HG03565 (cell line): ENCODE results near the gene GRIK3.

Experiments
- ATAC-seq: cut with Tn5 transposase; IDR thresholded peaks from one replicate; pipeline ENCODE4 v1.9.1; 2021; ENCODE audit warnings: mild to moderate bottlenecking, moderate library complexity; ENCODE audit not compliant: unreplicated experiment

The GRIK3 gene

DNA sequence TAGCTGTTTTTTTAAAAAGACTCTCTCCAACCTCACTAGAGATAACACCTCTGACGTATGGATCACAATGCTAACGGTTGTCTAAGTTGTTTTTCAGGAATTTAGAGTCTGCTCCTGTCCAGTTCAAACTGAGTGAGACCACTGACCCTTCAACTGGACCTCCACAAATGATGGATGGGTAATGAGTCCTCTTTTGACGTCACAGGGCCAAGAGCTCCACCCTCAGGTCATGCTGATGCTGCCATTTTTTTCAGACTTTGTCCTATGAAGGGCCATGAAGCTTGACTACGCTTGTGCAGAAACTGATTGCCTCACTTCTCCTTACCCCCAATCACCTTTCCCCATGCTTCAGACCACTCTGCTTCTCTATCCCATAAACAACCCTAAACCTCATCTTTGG lies 16.6 kb downstream of the GRIK3 start:
- ATAC-seq = no peak

DNA sequence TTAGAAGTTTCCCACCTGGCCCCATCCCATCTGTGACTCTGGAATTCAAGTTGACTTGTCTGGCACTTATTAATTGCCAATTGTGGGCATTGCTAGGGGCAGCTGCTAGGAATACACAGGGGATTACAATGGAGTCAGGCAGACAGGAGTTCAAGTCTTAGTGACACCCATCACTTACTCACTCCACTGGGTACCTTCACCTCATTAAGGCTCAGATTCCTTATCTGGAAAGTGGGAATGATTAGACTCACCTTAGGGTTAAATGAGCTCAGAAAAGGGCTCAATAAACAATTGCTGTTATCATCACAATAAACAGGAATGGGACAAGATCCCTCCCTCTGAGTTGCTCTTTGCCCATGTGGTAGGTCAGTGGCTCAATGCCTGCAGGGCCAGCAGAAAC lies 18.2 kb downstream of the GRIK3 start:
- no peak for ATAC-seq

DNA sequence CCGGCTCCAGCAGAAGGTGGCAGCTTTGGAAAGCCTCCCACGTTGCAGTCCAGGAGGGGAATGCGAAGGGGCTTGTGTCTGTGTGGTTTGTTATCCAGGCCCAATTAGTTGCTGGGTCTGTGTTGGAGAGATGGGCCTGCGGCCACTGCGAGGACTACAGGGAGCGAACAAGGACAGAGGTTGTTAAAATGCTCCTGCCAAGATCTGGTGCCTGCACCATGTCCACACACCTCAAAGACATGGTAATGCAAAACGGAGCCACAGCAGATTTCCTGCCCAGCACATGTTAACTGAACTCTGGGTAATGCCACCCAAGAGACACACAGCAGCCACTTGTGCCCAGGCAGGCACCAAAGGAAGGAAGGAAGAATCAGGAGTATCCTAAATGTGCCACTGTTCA lies 18.6 kb downstream of the GRIK3 start:
- ATAC-seq = no peak

DNA sequence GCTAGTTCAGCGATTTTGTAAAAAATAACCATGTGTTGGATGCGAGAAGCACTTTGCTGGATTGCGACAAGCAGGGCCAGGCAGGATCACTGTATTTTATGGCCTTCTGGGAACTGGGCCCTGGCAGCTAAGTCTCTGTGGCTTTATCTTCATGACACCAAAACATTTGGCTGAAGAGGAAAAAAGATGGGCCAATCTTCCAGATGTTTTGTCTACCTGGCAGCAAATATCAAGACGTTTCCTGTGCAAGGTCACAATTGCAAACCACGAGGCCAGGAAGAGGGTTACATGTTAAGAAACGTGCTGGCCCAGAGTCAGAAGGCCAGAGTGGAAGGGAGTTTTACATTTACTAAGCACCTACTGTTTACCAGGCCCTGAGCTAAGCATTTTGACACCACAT lies 22.1 kb downstream of the GRIK3 start:
- no peak for ATAC-seq

DNA sequence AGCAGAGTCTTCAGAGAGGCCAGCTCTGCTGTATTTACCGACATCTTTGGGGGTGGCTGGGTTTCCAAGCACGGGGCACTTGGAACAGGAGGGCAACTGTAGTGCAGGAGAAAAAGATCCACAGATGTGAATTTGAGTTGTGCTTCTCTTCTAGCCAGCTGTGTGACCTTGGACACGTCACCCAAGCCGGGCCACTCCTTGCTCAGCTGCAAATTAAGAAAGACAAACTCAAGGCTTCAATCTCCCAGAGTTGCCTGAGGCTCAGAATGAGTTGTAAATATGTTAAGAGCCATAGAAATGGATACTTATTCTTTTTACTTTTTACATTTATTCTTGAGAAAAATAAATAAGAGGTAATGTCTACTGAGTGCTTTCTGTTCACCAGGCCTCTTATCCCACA lies 24.3 kb downstream of the GRIK3 start:
- ATAC-seq = no peak

DNA sequence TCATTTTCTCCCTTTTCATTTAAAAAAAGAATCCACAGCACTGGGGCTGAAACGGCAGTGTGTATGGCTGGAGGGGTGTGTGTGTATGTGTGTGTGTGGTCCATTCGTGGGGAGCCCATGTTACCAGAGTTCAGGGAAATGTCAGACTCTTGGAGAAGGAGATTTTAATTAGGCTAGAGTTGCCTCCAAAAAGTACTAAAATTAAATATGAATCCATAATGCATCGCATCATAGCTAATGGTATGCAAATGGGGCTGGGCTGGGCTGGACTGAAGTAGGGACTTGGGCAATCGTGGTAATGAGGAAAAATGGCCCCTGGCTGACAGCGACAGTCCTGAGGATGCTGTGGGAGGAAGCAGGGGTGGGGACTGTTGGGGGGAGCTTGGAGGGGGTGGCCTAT lies 24.8 kb downstream of the GRIK3 start:
- no peak for ATAC-seq

DNA sequence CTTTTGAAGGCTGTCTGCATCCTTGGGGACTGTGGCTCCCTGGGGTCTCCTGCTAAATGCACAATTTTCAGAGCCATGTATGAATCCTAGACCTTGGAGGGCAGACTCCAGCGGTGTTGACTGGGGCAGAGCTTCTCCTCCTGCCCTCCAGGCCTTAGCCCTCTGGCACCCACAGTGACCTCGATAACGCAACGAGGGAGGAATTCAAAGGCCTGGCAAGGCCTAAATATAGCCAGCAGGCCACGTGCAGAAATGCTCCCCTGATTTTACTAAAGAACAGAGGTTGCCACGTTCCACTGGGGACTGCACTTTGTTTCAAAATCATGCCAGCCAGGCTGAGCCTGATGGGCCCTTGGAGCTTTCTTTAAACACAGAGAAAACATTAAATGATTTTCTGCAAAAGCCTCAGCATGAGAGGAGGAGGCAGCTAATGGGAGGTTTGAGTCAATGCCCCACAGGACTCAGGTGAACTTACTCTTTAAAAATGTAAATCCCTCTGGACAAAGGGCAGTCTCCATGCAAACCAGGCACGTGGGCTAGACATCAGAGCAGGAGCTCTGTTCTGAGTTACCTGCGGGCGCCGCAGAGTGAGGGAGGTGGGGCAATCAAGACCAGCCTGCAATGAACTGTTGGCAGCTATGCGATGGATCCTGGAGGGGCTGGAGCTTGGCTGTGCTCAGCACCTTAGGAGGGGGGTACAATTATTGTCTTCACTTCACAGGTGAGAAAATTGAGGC lies 28.0 kb downstream of the GRIK3 start:
- ATAC-seq = no peak

DNA sequence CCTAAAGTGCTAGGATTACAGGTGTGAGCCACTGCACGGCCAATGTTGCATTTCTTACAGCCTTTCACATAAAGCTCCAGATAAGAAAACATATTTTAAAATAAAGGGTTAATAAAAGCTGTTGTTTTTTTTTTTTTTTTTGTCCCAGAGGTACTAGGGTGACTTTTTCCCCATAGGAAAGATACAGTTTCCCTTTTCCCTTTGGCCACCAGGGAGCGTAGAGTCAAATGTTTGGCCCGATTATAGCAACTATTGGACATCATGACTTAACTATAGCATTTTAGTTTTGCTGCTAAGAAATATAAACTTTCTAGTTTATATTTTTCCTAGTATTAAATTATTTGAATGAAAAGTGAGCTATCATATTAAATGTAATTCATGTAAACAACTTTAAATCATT lies 31.4 kb downstream of the GRIK3 start:
- ATAC-seq = no peak

DNA sequence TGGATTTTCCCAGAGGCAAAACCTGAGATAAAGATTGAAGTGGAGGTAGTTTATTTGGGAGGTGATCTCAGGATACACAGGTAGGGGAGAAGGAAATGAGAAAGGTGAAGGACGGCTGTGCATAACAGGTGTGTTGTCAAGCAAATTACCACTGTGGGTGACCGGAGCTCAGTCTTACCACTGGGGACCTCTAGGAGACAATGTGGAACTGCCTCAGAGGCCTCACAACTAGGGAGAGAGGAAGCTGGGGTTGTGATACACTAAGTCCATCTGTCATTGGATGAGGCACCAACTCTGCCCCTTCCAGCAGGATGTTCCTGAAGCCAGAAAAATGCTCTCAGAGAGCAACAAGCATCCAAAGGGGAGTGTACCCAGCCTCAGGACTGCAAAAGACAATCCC lies 32.6 kb downstream of the GRIK3 start:
- ATAC-seq = no peak

DNA sequence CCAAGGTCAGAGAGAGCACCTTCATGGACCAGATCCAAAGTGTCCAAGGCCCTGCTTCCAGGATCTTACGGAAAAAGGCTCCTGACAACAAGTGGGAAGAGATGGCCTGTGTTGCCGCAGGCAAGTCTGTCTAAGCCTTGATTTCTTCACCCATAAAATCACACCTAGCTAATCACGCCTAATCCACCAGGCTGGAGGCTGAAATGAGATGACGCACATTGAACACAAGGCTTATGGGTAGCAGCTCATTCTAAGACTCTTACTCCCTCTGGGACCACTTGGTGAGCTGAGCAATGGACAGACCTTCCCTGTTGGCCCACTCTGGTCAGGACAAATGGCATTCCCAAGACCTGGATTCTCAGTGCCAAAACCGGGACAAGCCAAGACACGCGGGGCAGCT lies 38.2 kb downstream of the GRIK3 start:
- no peak for ATAC-seq

DNA sequence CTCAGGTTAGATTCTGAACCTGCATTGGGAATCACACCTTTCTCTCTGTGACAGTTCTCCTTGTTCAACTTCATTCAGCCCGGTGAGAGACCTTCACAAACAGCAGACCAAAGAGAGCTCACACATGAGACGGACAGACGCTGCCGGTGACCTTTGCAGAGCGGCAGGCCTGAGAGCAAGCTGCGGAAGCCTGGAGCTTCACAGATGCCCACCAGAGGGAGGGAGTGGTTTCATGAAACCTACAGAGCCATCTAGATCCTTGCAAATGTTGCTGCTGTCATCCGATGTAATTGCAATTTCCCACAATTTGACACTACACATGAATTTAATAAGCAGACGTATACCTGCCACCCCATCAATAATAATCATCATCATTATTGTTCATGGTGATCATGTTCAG lies 39.4 kb downstream of the GRIK3 start:
- ATAC-seq = no peak

DNA sequence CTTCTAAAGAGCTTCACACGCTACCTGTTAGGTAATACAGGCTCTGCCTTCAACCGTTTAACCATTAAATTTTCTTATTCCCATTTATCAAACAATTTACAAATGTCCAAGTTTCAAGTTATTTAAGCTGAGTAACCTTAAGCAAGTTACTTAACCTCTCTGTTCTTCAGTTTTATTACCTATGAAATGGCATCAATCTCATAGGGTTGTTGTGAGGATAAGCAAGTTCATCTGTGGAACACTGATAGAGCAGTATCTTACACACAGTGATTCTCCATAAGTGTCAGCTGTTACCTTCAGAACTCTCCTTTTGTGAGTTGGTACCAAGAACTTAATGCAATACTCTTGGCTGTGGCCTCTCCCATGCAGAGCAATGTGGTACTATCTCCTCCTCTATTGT lies 40.0 kb downstream of the GRIK3 start:
- ATAC-seq = no peak

DNA sequence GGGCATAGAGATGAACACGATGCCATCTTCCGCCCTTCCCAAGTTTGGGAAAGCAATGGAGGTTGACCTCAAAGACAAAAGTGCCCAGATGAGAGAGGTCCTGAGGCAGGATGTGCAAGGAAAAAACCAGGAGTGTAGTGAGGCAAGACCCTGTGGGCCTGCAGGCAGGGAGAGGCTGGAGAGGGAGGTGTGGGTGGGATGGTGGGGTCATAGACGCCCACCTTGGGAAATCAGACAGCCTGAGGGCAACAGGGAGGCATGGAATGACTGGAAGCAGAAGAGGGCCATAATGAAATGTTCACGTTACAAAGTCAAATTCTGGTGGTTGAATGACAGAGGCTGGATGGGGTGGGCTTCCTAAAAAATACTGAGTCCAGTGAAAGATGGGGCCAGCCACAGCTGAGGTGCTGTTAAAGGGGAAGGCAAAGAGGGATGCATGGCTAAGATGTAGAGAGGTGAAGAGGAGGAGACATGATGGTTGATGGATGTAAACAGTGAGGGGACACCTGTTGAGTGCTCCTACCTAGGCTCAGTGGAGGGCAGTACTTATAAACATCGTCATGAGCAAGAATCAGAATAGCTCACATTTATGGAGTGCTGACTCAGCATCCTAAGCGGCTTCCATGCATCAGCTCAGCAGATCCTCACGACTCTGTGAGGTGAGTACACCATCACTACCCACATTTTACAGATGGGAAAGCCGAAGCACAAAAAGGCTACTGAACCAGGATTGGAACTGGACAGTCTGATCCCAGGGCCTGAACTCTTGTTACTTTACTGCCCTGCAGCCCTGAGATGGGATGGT lies 42.0 kb downstream of the GRIK3 start:
- ATAC-seq = no peak

DNA sequence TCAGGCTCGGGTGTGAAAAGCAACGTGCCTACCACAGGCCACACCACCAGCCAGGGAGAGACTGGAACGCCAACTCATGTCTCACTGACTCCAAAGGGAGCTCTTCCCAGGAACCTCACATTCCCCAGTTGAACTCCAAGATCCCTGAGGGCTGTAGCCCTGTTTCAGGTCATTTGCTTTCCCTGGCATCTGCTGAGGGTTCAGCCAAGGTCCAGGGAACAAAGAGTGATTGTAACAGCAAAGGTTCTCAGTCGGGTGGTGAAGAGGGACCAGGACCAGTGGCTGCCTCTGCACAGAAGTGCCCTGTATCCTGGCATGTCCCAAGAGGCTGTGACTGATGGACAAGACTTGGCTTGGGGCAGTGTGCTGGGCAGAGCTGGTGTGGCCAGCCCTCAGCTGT lies 42.8 kb downstream of the GRIK3 start:
- ATAC-seq = no peak

DNA sequence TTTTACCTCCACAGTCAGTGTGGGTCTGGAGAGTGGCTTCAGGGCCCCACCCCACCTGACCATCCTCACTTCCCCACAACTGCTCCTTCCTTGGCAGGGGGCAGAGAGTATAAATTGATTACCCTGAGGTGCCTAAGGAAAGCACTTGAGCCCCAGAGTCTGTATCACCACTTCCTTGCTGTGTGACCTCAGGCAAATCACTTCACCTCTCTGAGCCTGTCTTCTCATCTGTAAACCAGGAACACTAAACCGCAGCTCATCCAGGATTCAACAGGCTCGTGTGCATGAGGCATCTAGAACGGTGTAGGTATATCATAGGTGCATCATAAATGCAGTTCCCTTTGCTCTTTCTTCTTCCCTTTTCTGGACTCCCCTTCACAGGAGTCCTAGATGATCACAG lies 43.4 kb downstream of the GRIK3 start:
- no peak for ATAC-seq

DNA sequence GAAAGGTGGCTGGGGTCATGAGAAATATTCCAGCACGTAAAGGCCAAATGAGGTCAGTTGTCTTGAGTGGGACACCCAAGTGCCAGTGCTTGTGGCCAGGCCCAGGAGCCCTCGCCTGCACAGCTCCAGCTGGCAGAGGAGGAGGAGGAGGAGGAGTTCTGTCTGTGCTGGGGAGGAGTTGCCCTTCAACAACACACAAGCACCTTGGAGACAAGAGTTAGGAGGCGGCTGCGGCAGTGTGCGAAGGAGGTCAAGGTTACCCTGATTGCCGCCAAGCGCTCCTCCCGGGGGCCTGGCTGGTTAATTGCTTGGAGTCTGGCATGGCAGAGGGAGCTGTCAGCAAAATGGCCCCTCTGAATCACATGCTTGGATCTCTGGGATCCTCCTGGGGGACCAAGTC lies 45.1 kb downstream of the GRIK3 start:
- ATAC-seq = no peak

DNA sequence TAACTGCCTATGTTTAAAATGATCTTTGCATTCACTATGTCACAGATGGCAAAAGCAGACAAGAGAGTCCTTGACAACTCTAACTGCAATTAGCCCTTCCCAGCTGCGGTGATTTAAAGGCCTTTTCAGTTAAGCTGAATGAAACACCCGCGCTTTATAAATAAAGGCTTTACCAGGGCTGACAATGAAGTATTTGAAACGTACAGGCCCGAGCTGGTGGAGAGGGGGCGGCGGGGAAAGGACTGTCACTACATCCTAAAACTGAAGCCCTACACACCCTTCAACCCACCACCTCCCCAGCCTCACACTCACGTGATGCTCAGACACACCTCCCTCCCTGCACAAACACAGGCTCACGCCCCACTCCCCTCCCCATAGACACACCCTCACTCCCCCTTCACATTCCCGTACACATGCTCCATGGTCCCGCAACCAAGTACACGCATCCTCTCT lies 45.5 kb downstream of the GRIK3 start:
- ATAC-seq = no peak

DNA sequence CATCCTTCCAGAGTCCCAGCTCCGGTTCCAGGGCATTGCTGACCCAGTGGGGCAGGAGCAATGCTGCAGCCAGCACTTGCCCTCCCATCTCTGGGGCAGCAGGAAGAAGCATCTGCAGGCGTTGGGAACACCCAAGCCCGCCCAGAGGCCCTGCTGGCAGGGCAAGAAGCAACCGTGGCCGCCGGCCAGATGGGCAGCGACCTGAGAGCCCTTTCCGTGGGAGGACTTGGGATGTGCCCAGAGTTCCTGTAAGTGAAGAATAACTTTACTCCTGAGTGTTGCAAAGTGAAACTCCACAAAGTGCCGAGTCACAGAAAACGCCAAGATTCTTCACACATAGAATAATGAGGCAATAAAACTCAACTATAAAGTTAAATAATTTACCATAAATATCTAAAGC lies 46.0 kb downstream of the GRIK3 start:
- ATAC-seq = no peak

DNA sequence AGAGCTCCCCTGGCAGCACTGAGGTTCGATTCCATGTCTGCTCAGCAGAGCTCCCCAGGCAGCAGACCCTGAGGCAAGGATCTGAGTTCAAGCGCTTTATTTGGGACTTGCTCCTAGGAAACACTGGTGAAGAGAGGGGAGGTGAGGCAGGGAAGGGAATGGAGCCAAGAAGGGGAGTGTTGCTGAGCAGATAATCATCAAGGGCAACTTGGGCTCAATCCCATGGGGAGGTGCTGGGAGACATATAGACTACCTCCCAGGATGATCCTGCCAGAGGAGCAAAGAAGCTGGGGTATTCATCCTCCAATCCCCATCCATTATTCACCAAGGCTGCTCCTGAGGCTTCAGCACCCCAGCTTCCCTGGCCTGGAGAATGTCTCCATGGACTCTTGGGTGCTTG lies 47.0 kb downstream of the GRIK3 start:
- ATAC-seq = no peak

DNA sequence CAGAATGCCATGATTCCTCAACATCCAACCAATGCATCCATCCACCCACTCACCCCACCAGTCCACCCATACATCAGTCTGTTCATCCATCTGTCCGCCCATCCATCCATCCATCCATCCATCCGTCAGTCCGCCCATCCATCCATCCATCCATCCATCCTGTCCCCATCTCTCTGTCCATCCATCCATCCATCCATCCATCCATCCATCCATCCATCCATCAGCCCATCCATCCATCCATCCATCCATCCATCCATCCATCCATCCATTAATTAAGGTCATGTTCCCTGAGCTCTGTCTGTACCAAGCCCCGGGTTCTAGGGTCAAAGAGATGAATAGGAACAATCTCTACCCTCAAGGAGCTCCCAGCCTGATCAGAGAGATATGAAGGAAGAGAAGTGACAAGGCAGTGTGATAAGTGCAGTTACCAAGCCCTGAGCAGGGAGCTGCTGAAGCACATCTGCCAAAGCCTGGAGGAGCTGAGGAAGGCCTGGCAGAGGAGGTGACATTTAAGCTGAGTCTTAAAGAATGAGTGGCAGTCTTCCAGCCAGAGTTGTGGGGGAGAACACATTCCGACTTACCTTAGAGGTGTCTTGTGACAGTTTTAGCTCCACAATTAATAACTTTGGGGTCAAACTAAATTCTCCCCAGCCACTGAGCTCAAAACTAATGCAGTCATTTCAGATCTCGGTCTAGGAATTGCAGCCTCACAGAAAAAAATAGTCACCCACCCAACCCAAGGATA lies 47.9 kb downstream of the GRIK3 start:
- ATAC-seq = no peak

DNA sequence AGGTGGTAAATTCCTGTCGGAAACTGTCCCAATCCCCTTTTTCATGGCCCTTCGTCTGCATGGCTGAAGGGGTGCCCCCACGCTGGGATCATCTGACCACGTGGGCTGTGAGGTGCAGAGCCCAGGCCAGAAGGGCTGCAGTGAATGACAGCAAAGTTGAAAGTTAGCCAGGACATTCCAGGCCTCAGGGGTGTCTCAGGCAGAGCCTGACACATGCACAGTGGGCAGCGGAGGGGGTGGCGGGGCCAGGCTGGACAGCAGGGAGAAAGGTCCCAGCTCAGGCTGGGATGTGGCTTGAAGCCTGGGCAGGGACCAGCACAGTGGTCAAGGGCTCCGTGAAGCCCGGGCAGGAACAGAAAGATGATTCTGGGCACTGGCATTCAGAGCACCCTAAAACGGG lies 49.6 kb downstream of the GRIK3 start:
- ATAC-seq = no peak

DNA sequence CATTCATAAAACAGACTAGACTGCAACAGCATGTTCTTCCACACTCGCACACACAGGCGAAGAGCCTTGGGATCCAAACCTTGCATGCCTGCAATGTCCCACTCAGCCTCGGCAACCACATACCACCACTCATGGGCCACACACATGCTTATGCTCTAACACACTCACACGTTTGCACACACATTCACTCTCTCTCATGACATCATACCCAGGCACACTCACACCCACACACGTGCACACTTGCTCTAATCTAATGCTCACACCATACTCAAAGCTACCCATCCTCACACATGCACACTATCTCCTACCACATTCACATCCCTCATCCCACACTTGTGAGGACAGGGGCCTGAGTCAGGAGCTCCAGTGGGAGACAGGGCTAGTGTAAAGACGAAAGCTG lies 50.3 kb downstream of the GRIK3 start:
- ATAC-seq = no peak
